Superior temporal gyrus (tissue), 1 donor: ENCODE measurements around the gene XYLB.

Experiments
- DNase-seq: peaks from one replicate; pipeline ENCODE4 v3.0.0-alpha.2; 2016; ENCODE audit errors: extremely low spot score

Gene XYLB

GRCh38 chr3:38364721-38365400 is 18.3 kb downstream of the XYLB start:
- DNase-seq: no peak

GRCh38 chr3:38365469-38366062 is 19.0 kb downstream of the XYLB start:
- DNase-seq: no peak

GRCh38 chr3:38366082-38366481 is 19.5 kb downstream of the XYLB start:
- DNase-seq: no peak

GRCh38 chr3:38367779-38368178 is 21.2 kb downstream of the XYLB start:
- no peak for DNase-seq

- no peak for DNase-seq
These were observed 21.7 kb downstream of the XYLB start for GRCh38 chr3:38368238-38368637.

GRCh38 chr3:38369186-38369585 is 22.6 kb downstream of the XYLB start:
- DNase-seq: no peak

- DNase-seq: no peak
These were observed 23.6 kb downstream of the XYLB start for GRCh38 chr3:38370149-38370548.

- DNase-seq: no peak
These were observed 24.3 kb downstream of the XYLB start for GRCh38 chr3:38370861-38371260.

GRCh38 chr3:38371541-38372213 is 25.1 kb downstream of the XYLB start:
- DNase-seq: no peak

GRCh38 chr3:38372214-38372601 is 25.6 kb downstream of the XYLB start:
- DNase-seq: no peak

GRCh38 chr3:38374221-38374620 is 27.6 kb downstream of the XYLB start:
- no peak for DNase-seq

- DNase-seq: no peak
These were observed 28.5 kb downstream of the XYLB start for GRCh38 chr3:38375072-38375471.

GRCh38 chr3:38375488-38376097 is 29.0 kb downstream of the XYLB start:
- no peak for DNase-seq

- DNase-seq: no peak
These were observed 29.7 kb downstream of the XYLB start for GRCh38 chr3:38376098-38376816.

GRCh38 chr3:38379201-38379770 is 32.7 kb downstream of the XYLB start:
- no peak for DNase-seq

GRCh38 chr3:38382506-38383080 is 36.0 kb downstream of the XYLB start:
- no peak for DNase-seq

GRCh38 chr3:38383156-38383875 is 36.7 kb downstream of the XYLB start:
- DNase-seq: no peak

- no peak for DNase-seq
These were observed 40.6 kb downstream of the XYLB start for GRCh38 chr3:38386992-38387750.

GRCh38 chr3:38387862-38388261 is 41.3 kb downstream of the XYLB start:
- DNase-seq: no peak

- no peak for DNase-seq
These were observed 46.1 kb downstream of the XYLB start for GRCh38 chr3:38392604-38393163.
